ENCODE results near the gene PTPN11.

The PTPN11 gene

GRCh38 chr12:112527501-112527900, 108.8 kb downstream of the PTPN11 start:
- no peak overlapping the region for H3K9ac ChIP-seq (ENCODE audit: low read length)
- no peaks in the 10 kb centered on the region for H3K27me3 ChIP-seq (ENCODE audit: control insufficient read depth, insufficient read depth, low read length)
- no peaks in the 10 kb centered on the region for H3K36me3 ChIP-seq (ENCODE audit: control insufficient read depth, insufficient read depth, low read length)
- no peak overlapping the region for H3K27ac ChIP-seq (ENCODE audit: low read depth, low read length)
- no peaks in the 10 kb centered on the region for H3K4me1 ChIP-seq (ENCODE audit: control insufficient read depth, insufficient read depth, low read length)
- no peak overlapping the region for H3K4me3 ChIP-seq (ENCODE audit: low read length)

- no peak overlapping the region for H3K9ac ChIP-seq (ENCODE audit: low read length)
These were observed 109.8 kb downstream of the PTPN11 start for GRCh38 chr12:112528521-112528920.

GRCh38 chr12:112530941-112531340, 112.2 kb downstream of the PTPN11 start:
- H3K27ac ChIP-seq (ENCODE audit: low read depth, low read length) = no peak overlapping the region
- no peaks in the 10 kb centered on the region for H3K27me3 ChIP-seq (ENCODE audit: control insufficient read depth, insufficient read depth, low read length)
- no peak overlapping the region for H3K4me3 ChIP-seq (ENCODE audit: low read length)
- no peak overlapping the region for H3K9ac ChIP-seq (ENCODE audit: low read length)
- H3K4me1 ChIP-seq (ENCODE audit: control insufficient read depth, insufficient read depth, low read length) = no peaks in the 10 kb centered on the region
- no peaks in the 10 kb centered on the region for H3K36me3 ChIP-seq (ENCODE audit: control insufficient read depth, insufficient read depth, low read length)

More at GRCh38 chr12:112528521-112528920, 109.8 kb downstream of the PTPN11 start:
- H3K36me3 ChIP-seq (ENCODE audit: control insufficient read depth, insufficient read depth, low read length) = no peaks in the 10 kb centered on the region
- H3K27ac ChIP-seq (ENCODE audit: low read depth, low read length) = no peak overlapping the region
- no peaks in the 10 kb centered on the region for H3K4me1 ChIP-seq (ENCODE audit: control insufficient read depth, insufficient read depth, low read length)
- no peak overlapping the region for H3K4me3 ChIP-seq (ENCODE audit: low read length)
- no peaks in the 10 kb centered on the region for H3K27me3 ChIP-seq (ENCODE audit: control insufficient read depth, insufficient read depth, low read length)

GRCh38 chr12:112532106-112532505, 113.4 kb downstream of the PTPN11 start:
- Histone ChIP-seq H3K4me1 (ENCODE audit: control insufficient read depth, insufficient read depth, low read length) (no peaks in the 10 kb centered on the region), H3K27ac (ENCODE audit: low read depth, low read length) (no peak overlapping the region), H3K9ac (ENCODE audit: low read length) (no peak overlapping the region), H3K4me3 (ENCODE audit: low read length) (no peak overlapping the region), H3K36me3 (ENCODE audit: control insufficient read depth, insufficient read depth, low read length) (no peaks in the 10 kb centered on the region), H3K27me3 (ENCODE audit: control insufficient read depth, insufficient read depth, low read length) (no peaks in the 10 kb centered on the region)

GRCh38 chr12:112533528-112533927, 114.8 kb downstream of the PTPN11 start:
- Histone ChIP-seq H3K27ac (ENCODE audit: low read depth, low read length) (no peak overlapping the region), H3K27me3 (ENCODE audit: control insufficient read depth, insufficient read depth, low read length) (no peaks in the 10 kb centered on the region), H3K4me1 (ENCODE audit: control insufficient read depth, insufficient read depth, low read length) (no peaks in the 10 kb centered on the region), H3K36me3 (ENCODE audit: control insufficient read depth, insufficient read depth, low read length) (no peaks in the 10 kb centered on the region), H3K9ac (ENCODE audit: low read length) (no peak overlapping the region), H3K4me3 (ENCODE audit: low read length) (no peak overlapping the region)

GRCh38 chr12:112535017-112535416, 116.3 kb downstream of the PTPN11 start:
- Histone ChIP-seq H3K4me1 (ENCODE audit: control insufficient read depth, insufficient read depth, low read length) (no peaks in the 10 kb centered on the region), H3K36me3 (ENCODE audit: control insufficient read depth, insufficient read depth, low read length) (no peaks in the 10 kb centered on the region)

GRCh38 chr12:112535637-112536366, 117.1 kb downstream of the PTPN11 start:
- no peak overlapping the region for H3K4me3 ChIP-seq (ENCODE audit: low read length)
- no peaks in the 10 kb centered on the region for H3K27me3 ChIP-seq (ENCODE audit: control insufficient read depth, insufficient read depth, low read length)
- no peaks in the 10 kb centered on the region for H3K36me3 ChIP-seq (ENCODE audit: control insufficient read depth, insufficient read depth, low read length)
- no peaks in the 10 kb centered on the region for H3K4me1 ChIP-seq (ENCODE audit: control insufficient read depth, insufficient read depth, low read length)
- H3K9ac ChIP-seq (ENCODE audit: low read length) = no peak overlapping the region
- H3K27ac ChIP-seq (ENCODE audit: low read depth, low read length) = no peak overlapping the region

More at GRCh38 chr12:112535017-112535416, 116.3 kb downstream of the PTPN11 start:
- Histone ChIP-seq H3K4me3 (ENCODE audit: low read length) (no peak overlapping the region), H3K27me3 (ENCODE audit: control insufficient read depth, insufficient read depth, low read length) (no peaks in the 10 kb centered on the region), H3K27ac (ENCODE audit: low read depth, low read length) (no peak overlapping the region), H3K9ac (ENCODE audit: low read length) (no peak overlapping the region)

GRCh38 chr12:112536367-112536730, 117.6 kb downstream of the PTPN11 start:
- H3K9ac ChIP-seq (ENCODE audit: low read length) = no peak overlapping the region
- H3K36me3 ChIP-seq (ENCODE audit: control insufficient read depth, insufficient read depth, low read length) = no peaks in the 10 kb centered on the region
- H3K4me1 ChIP-seq (ENCODE audit: control insufficient read depth, insufficient read depth, low read length) = no peaks in the 10 kb centered on the region
- no peaks in the 10 kb centered on the region for H3K27me3 ChIP-seq (ENCODE audit: control insufficient read depth, insufficient read depth, low read length)
- H3K4me3 ChIP-seq (ENCODE audit: low read length) = no peak overlapping the region
- no peak overlapping the region for H3K27ac ChIP-seq (ENCODE audit: low read depth, low read length)

- no peak overlapping the region for H3K9ac ChIP-seq (ENCODE audit: low read length)
- H3K36me3 ChIP-seq (ENCODE audit: control insufficient read depth, insufficient read depth, low read length) = no peaks in the 10 kb centered on the region
- no peaks in the 10 kb centered on the region for H3K27me3 ChIP-seq (ENCODE audit: control insufficient read depth, insufficient read depth, low read length)
- no peak overlapping the region for H3K27ac ChIP-seq (ENCODE audit: low read depth, low read length)
- H3K4me1 ChIP-seq (ENCODE audit: control insufficient read depth, insufficient read depth, low read length) = no peaks in the 10 kb centered on the region
- H3K4me3 ChIP-seq (ENCODE audit: low read length) = no peak overlapping the region
These were observed 119.1 kb downstream of the PTPN11 start for GRCh38 chr12:112537710-112538396.

GRCh38 chr12:112538740-112539139, 120.0 kb downstream of the PTPN11 start:
- no peaks in the 10 kb centered on the region for H3K27me3 ChIP-seq (ENCODE audit: control insufficient read depth, insufficient read depth, low read length)
- H3K27ac ChIP-seq (ENCODE audit: low read depth, low read length) = no peak overlapping the region
- H3K9ac ChIP-seq (ENCODE audit: low read length) = no peak overlapping the region
- H3K36me3 ChIP-seq (ENCODE audit: control insufficient read depth, insufficient read depth, low read length) = no peaks in the 10 kb centered on the region
- no peak overlapping the region for H3K4me3 ChIP-seq (ENCODE audit: low read length)
- no peaks in the 10 kb centered on the region for H3K4me1 ChIP-seq (ENCODE audit: control insufficient read depth, insufficient read depth, low read length)

- Histone ChIP-seq H3K9ac (ENCODE audit: low read length) (no peak overlapping the region), H3K27me3 (ENCODE audit: control insufficient read depth, insufficient read depth, low read length) (no peaks in the 10 kb centered on the region), H3K4me3 (ENCODE audit: low read length) (no peak overlapping the region)
These were observed 120.5 kb downstream of the PTPN11 start for GRCh38 chr12:112539221-112539620.

GRCh38 chr12:112540021-112540420, 121.3 kb downstream of the PTPN11 start:
- Histone ChIP-seq H3K4me3 (ENCODE audit: low read length) (no peak overlapping the region), H3K9ac (ENCODE audit: low read length) (no peak overlapping the region), H3K36me3 (ENCODE audit: control insufficient read depth, insufficient read depth, low read length) (no peaks in the 10 kb centered on the region), H3K27me3 (ENCODE audit: control insufficient read depth, insufficient read depth, low read length) (no peaks in the 10 kb centered on the region), H3K27ac (ENCODE audit: low read depth, low read length) (no peak overlapping the region), H3K4me1 (ENCODE audit: control insufficient read depth, insufficient read depth, low read length) (no peaks in the 10 kb centered on the region)

More at GRCh38 chr12:112539221-112539620, 120.5 kb downstream of the PTPN11 start:
- Histone ChIP-seq H3K4me1 (ENCODE audit: control insufficient read depth, insufficient read depth, low read length) (no peaks in the 10 kb centered on the region), H3K27ac (ENCODE audit: low read depth, low read length) (no peak overlapping the region), H3K36me3 (ENCODE audit: control insufficient read depth, insufficient read depth, low read length) (no peaks in the 10 kb centered on the region)

GRCh38 chr12:112543751-112544150, 125.0 kb downstream of the PTPN11 start:
- H3K27ac ChIP-seq (ENCODE audit: low read depth, low read length) = no peak overlapping the region
- H3K4me3 ChIP-seq (ENCODE audit: low read length) = no peak overlapping the region
- H3K36me3 ChIP-seq (ENCODE audit: control insufficient read depth, insufficient read depth, low read length) = no peaks in the 10 kb centered on the region
- H3K27me3 ChIP-seq (ENCODE audit: control insufficient read depth, insufficient read depth, low read length) = no peaks in the 10 kb centered on the region
- H3K9ac ChIP-seq (ENCODE audit: low read length) = no peak overlapping the region
- no peaks in the 10 kb centered on the region for H3K4me1 ChIP-seq (ENCODE audit: control insufficient read depth, insufficient read depth, low read length)

All from rectal smooth muscle tissue (tissue), 1 donor.